ENCODE measurements around the gene SCRN3. TPM values are rescaled to one million over a fixed set of nuclear protein-coding genes. Genes with fewer than 3 reads are reported as not detected.

SCRN3 gene
- polyA plus RNA-seq, 2 of the 4 experiments (the other 2 are of a cell fraction) = 24.4 to 28.5 TPM

DNA sequence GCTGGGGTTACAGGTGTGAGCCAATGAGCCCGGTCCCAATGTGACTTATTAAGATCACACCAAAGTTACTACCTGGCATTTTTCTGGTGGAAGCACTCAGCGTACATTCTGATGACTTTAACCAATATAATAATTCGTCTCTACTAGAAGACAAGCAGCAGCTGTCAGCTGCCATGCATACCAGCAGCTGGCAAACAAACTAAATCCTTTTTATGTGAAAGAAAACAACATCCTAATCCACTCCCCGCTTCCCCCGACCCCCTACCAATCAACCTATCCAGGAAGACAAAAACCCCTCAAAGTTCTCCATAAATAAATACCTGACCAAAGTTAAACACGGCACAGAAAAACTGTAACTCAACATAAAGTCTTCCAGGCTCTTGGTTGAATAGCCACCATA is 49.2 kb downstream of the SCRN3 start:
- no peak overlapping the region for H3K4me2 ChIP-seq
- TF ChIP-seq, protein P1, sequence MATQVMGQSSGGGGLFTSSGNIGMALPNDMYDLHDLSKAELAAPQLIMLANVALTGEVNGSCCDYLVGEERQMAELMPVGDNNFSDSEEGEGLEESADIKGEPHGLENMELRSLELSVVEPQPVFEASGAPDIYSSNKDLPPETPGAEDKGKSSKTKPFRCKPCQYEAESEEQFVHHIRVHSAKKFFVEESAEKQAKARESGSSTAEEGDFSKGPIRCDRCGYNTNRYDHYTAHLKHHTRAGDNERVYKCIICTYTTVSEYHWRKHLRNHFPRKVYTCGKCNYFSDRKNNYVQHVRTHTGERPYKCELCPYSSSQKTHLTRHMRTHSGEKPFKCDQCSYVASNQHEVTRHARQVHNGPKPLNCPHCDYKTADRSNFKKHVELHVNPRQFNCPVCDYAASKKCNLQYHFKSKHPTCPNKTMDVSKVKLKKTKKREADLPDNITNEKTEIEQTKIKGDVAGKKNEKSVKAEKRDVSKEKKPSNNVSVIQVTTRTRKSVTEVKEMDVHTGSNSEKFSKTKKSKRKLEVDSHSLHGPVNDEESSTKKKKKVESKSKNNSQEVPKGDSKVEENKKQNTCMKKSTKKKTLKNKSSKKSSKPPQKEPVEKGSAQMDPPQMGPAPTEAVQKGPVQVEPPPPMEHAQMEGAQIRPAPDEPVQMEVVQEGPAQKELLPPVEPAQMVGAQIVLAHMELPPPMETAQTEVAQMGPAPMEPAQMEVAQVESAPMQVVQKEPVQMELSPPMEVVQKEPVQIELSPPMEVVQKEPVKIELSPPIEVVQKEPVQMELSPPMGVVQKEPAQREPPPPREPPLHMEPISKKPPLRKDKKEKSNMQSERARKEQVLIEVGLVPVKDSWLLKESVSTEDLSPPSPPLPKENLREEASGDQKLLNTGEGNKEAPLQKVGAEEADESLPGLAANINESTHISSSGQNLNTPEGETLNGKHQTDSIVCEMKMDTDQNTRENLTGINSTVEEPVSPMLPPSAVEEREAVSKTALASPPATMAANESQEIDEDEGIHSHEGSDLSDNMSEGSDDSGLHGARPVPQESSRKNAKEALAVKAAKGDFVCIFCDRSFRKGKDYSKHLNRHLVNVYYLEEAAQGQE (IDR thresholded peaks at IDR 0.05) = no peak
- no peak for ATAC-seq
- FAIRE-seq = no peak
- no peak for DNase-seq (ENCODE audit: low read depth in 1 of 2, low spot score in 1 of 2)
- POLR2A ChIA-PET = no interaction called here
- H3K9me3 ChIP-seq = no peaks in the 10 kb centered on the region
- no peak overlapping the region for H3K4me3 ChIP-seq
- H3K4me1 ChIP-seq = peaks cover 12% of the 10 kb centered on the region
- WGBS (ENCODE audit: missing lambda C conversion rate) = 75% methylated on average over 6 of the region's 6 CpGs
- CTCF ChIA-PET = interaction anchor here (0.9 kb wide), 1 partner anchor 75 kb away, joined by 3 read pairs; no protein-coding TSS in a partner anchor
- no peak overlapping the region for H3K27ac ChIP-seq

- Histone ChIP-seq H3K4me1 (peaks cover 12% of the 10 kb centered on the region), H3K9me3 (no peaks in the 10 kb centered on the region), H3K27ac (no peak overlapping the region), H3K4me2 (no peak overlapping the region), H3K4me3 (no peak overlapping the region)
- DNase-seq (ENCODE audit: low read depth in 1 of 2, low spot score in 1 of 2) (no peak), ATAC-seq (no peak), FAIRE-seq (no peak)
- TF ChIP-seq FOSL2 (IDR thresholded peaks at IDR 0.05) (no peak), FOSL2 (CRISPR knock-in tag; IDR thresholded peaks at IDR 0.05) (no peak), TFCP2L1 (CRISPR knock-in tag; IDR thresholded peaks at IDR 0.05) (no peak), ZSCAN20 (CRISPR knock-in tag; IDR thresholded peaks at IDR 0.05) (no peak), FOSB (CRISPR knock-in tag; IDR thresholded peaks at IDR 0.05) (no peak), MAX (IDR thresholded peaks at IDR 0.05) (no peak), BHLHE40 (IDR thresholded peaks at IDR 0.05; ENCODE audit: low read depth, low read length) (no peak), ZFP36 (IDR thresholded peaks at IDR 0.05; ENCODE audit: borderline replicate concordance, partially characterized antibody) (no peak), ZC3H11A (IDR thresholded peaks at IDR 0.05) (no peak), GATA3 (IDR thresholded peaks at IDR 0.05; ENCODE audit: borderline replicate concordance) (no peak), ELK1 (IDR thresholded peaks at IDR 0.05; ENCODE audit: low read depth, low read length) (no peak), NPAS2 (CRISPR knock-in tag; IDR thresholded peaks at IDR 0.05; ENCODE audit: borderline replicate concordance) (no peak), EHMT2 (IDR thresholded peaks at IDR 0.05; ENCODE audit: low read depth) (no peak), HOXA7 (CRISPR knock-in tag; IDR thresholded peaks at IDR 0.05) (no peak), CEBPB (IDR thresholded peaks at IDR 0.05) (no peak)
- TF ChIP-seq, protein P1 (IDR thresholded peaks at IDR 0.05) = no peak
- POLR2A ChIA-PET = no interaction called here
- CTCF ChIA-PET = interaction anchor here (0.9 kb wide), 1 partner anchor 75 kb away, joined by 3 read pairs; no protein-coding TSS in a partner anchor
- 87% methylated on average over 3 of the region's 3 CpGs for WGBS (ENCODE audit: missing lambda C conversion rate)
These were observed 49.7 kb downstream of the SCRN3 start for GRCh38 chr2:174445248-174445647.

Data from A549 (cell line).